ENCODE results near the gene ATP4A.

ATP4A gene

GRCh38 chr19:35566738-35567137 lies 3.3 kb upstream of the ATP4A start:
- in situ Hi-C loops (cut with MboI; ENCODE audit: low sequenced_read_pairs) = no loop called here

GRCh38 chr19:35565016-35565856 lies 1.8 kb upstream of the ATP4A start:
- in situ Hi-C loops (cut with MboI; ENCODE audit: low sequenced_read_pairs) = no loop called here

- in situ Hi-C loops (cut with MboI; ENCODE audit: low sequenced_read_pairs) = no loop called here
Measured at GRCh38 chr19:35562776-35563175, 682 bp downstream of the ATP4A start.

GRCh38 chr19:35562336-35562735 lies 1.1 kb downstream of the ATP4A start:
- in situ Hi-C loops (cut with MboI; ENCODE audit: low sequenced_read_pairs) = no loop called here

- in situ Hi-C loops (cut with MboI; ENCODE audit: low sequenced_read_pairs) = no loop called here
Measured at GRCh38 chr19:35561436-35561835, 2.0 kb downstream of the ATP4A start.

- in situ Hi-C loops (cut with MboI; ENCODE audit: low sequenced_read_pairs) = no loop called here
Measured at GRCh38 chr19:35560677-35561076, 2.8 kb downstream of the ATP4A start.

- in situ Hi-C loops (cut with MboI; ENCODE audit: low sequenced_read_pairs) = no loop called here
Measured at GRCh38 chr19:35560271-35560670, 3.2 kb downstream of the ATP4A start.

- in situ Hi-C loops (cut with MboI; ENCODE audit: low sequenced_read_pairs) = no loop called here
Measured at GRCh38 chr19:35559781-35560180, 3.7 kb downstream of the ATP4A start.

GRCh38 chr19:35559281-35559659 lies 4.2 kb downstream of the ATP4A start:
- in situ Hi-C loops (cut with MboI; ENCODE audit: low sequenced_read_pairs) = no loop called here

- in situ Hi-C loops (cut with MboI; ENCODE audit: low sequenced_read_pairs) = no loop called here
Measured at GRCh38 chr19:35558400-35559280, 4.8 kb downstream of the ATP4A start.

- in situ Hi-C loops (cut with MboI; ENCODE audit: low sequenced_read_pairs) = no loop called here
Measured at GRCh38 chr19:35557539-35558399, 5.7 kb downstream of the ATP4A start.

- in situ Hi-C loops (cut with MboI; ENCODE audit: low sequenced_read_pairs) = no loop called here
Measured at GRCh38 chr19:35556846-35557538, 6.5 kb downstream of the ATP4A start.

- in situ Hi-C loops (cut with MboI; ENCODE audit: low sequenced_read_pairs) = no loop called here
Measured at GRCh38 chr19:35556025-35556590, 7.3 kb downstream of the ATP4A start.

- in situ Hi-C loops (cut with MboI; ENCODE audit: low sequenced_read_pairs) = no loop called here
Measured at GRCh38 chr19:35555301-35556005, 8.0 kb downstream of the ATP4A start.

- in situ Hi-C loops (cut with MboI; ENCODE audit: low sequenced_read_pairs) = no loop called here
Measured at GRCh38 chr19:35554076-35554475, 9.4 kb downstream of the ATP4A start.

- in situ Hi-C loops (cut with MboI; ENCODE audit: low sequenced_read_pairs) = no loop called here
Measured at GRCh38 chr19:35553385-35554000, 10.0 kb downstream of the ATP4A start.

GRCh38 chr19:35552534-35553384 lies 10.7 kb downstream of the ATP4A start:
- in situ Hi-C loops (cut with MboI; ENCODE audit: low sequenced_read_pairs) = no loop called here
